Lower lobe of right lung (tissue), 2 donors: ENCODE results near the gene KLF16. TPM values are rescaled to one million over a fixed set of nuclear protein-coding genes. Genes with fewer than 3 reads are reported as not detected.

ENCODE experiments used
- ATAC-seq, 2 donors: fragments of 200-7000 bp; cut with Tn5 transposase; one replicate each; pipeline ENCODE4 v1.9.1; 2020 to 2022; ENCODE audit warnings: mild to moderate bottlenecking in 2 of 2, moderate library complexity in 2 of 2
- DNase-seq: peaks from one replicate; pipeline ENCODE4 v3.0.0-alpha.2; 2020
- H3K27ac ChIP-seq: fragments of 200-600 bp; one replicate; pipeline ENCODE4 v1.8.0; 2022
- H3K27me3 ChIP-seq: fragments of 200-600 bp; one replicate; pipeline ENCODE4 v1.8.0; 2022; ENCODE audit warnings: low read depth
- H3K36me3 ChIP-seq: fragments of 200-600 bp; one replicate; pipeline ENCODE4 v1.8.0; 2022; ENCODE audit warnings: mild to moderate bottlenecking
- H3K4me1 ChIP-seq: fragments of 200-600 bp; one replicate; pipeline ENCODE4 v1.8.0; 2022
- H3K4me3 ChIP-seq: fragments of 200-600 bp; one replicate; pipeline ENCODE4 v1.8.0; 2022; ENCODE audit warnings: mild to moderate bottlenecking
- H3K9me3 ChIP-seq: fragments of 200-600 bp; one replicate; pipeline ENCODE4 v1.8.0; 2022
- CTCF ChIP-seq: fragments of 200-600 bp; IDR thresholded peaks from one replicate; pipeline ENCODE4 v1.8.0; 2022; ENCODE audit warnings: antibody characterized with exemption, mild to moderate bottlenecking
- intact Hi-C: fragments of 100-400 bp; cut with DNase I; formaldehyde crosslinking; loops from one replicate; pipeline ENCODE4 v1.11.0; 2022
- total RNA-seq: library from RNA; stranded (reverse); fragmentation: NEBNext Ultra II Directional; extraction: Animal tissue kit (Norgen Biotek cat#: 25700); gene quantifications from one replicate; pipeline ENCODE4 v1.2.1, GENCODE V29; 2021
- donor health status: DM: no; HTN: yes; CAD: no; lungs with severe emphysema.

KLF16 gene
- total RNA-seq, 1 donor from 2014 or later: 22.2 TPM

- no peak for ATAC-seq
- Histone ChIP-seq H3K9me3 (no peaks in the 10 kb centered on the region), H3K4me3 (no peak overlapping the region), H3K4me1 (peaks cover 57% of the 10 kb centered on the region), H3K27me3 (no peaks in the 10 kb centered on the region), H3K36me3 (no peaks in the 10 kb centered on the region), H3K27ac (no peak overlapping the region)
- no peak for DNase-seq
- TF ChIP-seq CTCF: no peak
- intact Hi-C loops: no loop called here
Measured at GRCh38 chr19:1850809-1851653, 12.3 kb downstream of the KLF16 start.

GRCh38 chr19:1849886-1850398 is 13.4 kb downstream of the KLF16 start:
- H3K36me3 ChIP-seq: peaks cover 4% of the 10 kb centered on the region
- no peak overlapping the region for H3K27ac ChIP-seq
- H3K27me3 ChIP-seq: no peaks in the 10 kb centered on the region
- H3K4me1 ChIP-seq: peaks cover 57% of the 10 kb centered on the region
- ATAC-seq (no peak), DNase-seq (no peak)
- TF ChIP-seq CTCF: no peak
- intact Hi-C loops: no loop called here
- no peak overlapping the region for H3K4me3 ChIP-seq
- no peaks in the 10 kb centered on the region for H3K9me3 ChIP-seq

- H3K4me3 ChIP-seq: no peak overlapping the region
- no peaks in the 10 kb centered on the region for H3K9me3 ChIP-seq
- TF ChIP-seq CTCF: no peak
- DNase-seq (no peak), ATAC-seq (no peak)
- no peaks in the 10 kb centered on the region for H3K27me3 ChIP-seq
- H3K4me1 ChIP-seq: peaks cover 57% of the 10 kb centered on the region
- intact Hi-C loops: no loop called here
- H3K36me3 ChIP-seq: peaks cover 7% of the 10 kb centered on the region
- H3K27ac ChIP-seq: peak overlapping the region; percentile 99
Measured at GRCh38 chr19:1849132-1849474, 14.3 kb downstream of the KLF16 start.

GRCh38 chr19:1848399-1849131 is 14.8 kb downstream of the KLF16 start, which contains the start of gene REXO1:
Gene REXO1 (minus strand): TSS chr19:1848483. CDS start chr19:1848358, 125 bp downstream.
- H3K4me1 ChIP-seq: peaks cover 57% of the 10 kb centered on the region
- ATAC-seq (peak; percentile 91 to 93), DNase-seq (peak; percentile 97)
- H3K4me3 ChIP-seq: peak within 1 kb of the TSS; percentile 90
- peak within 1 kb of the TSS; percentile 99 for H3K27ac ChIP-seq
- TF ChIP-seq CTCF: peak; percentile 91
- H3K36me3 ChIP-seq: peaks cover 11% of the 10 kb centered on the region
- intact Hi-C loops: no loop called here
- H3K27me3 ChIP-seq: no peaks in the 10 kb centered on the region
- H3K9me3 ChIP-seq: no peaks in the 10 kb centered on the region

- ATAC-seq (peak; percentile 2 to 6), DNase-seq (no peak)
- Histone ChIP-seq H3K9me3 (no peaks in the 10 kb centered on the region), H3K36me3 (peaks cover 11% of the 10 kb centered on the region), H3K27me3 (no peaks in the 10 kb centered on the region), H3K4me3 (peak overlapping the region; percentile 90), H3K27ac (peak overlapping the region; percentile 99), H3K4me1 (peaks cover 57% of the 10 kb centered on the region)
- intact Hi-C loops: no loop called here
- TF ChIP-seq CTCF: no peak
Measured at GRCh38 chr19:1847684-1848398, 15.5 kb downstream of the KLF16 start.
